Coronary artery (tissue), 2 donors: ENCODE data around the gene DLG2.

ENCODE experiments used
- DNase-seq: peaks from one replicate; pipeline ENCODE4 v3.0.0-alpha.2; 2017; ENCODE audit warnings: low spot score
- H3K27ac ChIP-seq, 2 donors: fragments of 200-600 bp; sonication (generic); one replicate each; pipeline ENCODE4 v1.5.1; 2016 to 2019
- H3K4me3 ChIP-seq: fragments of 200-600 bp; sonication (generic); 2 replicates; pipeline ENCODE4 v1.5.1; 2016; ENCODE audit warnings: mild to moderate bottlenecking, moderate library complexity
- TF ChIP-seq, protein P1 (sequence below): fragments of 200-600 bp; sonication (generic); IDR thresholded peaks from one replicate; pipeline ENCODE4 v1.5.1; 2019; ENCODE audit warnings: antibody characterized with exemption

Gene DLG2

GRCh38 chr11:84145616-84146185, 1481.4 kb downstream of the DLG2 start:
- TF ChIP-seq, protein P1, sequence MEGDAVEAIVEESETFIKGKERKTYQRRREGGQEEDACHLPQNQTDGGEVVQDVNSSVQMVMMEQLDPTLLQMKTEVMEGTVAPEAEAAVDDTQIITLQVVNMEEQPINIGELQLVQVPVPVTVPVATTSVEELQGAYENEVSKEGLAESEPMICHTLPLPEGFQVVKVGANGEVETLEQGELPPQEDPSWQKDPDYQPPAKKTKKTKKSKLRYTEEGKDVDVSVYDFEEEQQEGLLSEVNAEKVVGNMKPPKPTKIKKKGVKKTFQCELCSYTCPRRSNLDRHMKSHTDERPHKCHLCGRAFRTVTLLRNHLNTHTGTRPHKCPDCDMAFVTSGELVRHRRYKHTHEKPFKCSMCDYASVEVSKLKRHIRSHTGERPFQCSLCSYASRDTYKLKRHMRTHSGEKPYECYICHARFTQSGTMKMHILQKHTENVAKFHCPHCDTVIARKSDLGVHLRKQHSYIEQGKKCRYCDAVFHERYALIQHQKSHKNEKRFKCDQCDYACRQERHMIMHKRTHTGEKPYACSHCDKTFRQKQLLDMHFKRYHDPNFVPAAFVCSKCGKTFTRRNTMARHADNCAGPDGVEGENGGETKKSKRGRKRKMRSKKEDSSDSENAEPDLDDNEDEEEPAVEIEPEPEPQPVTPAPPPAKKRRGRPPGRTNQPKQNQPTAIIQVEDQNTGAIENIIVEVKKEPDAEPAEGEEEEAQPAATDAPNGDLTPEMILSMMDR, result no peak
- Histone ChIP-seq H3K27ac (no peak overlapping the region), H3K4me3 (no peak overlapping the region)
- no peak for DNase-seq

GRCh38 chr11:84144531-84144930, 1482.6 kb downstream of the DLG2 start:
- TF ChIP-seq, protein P1, result no peak
- Histone ChIP-seq H3K27ac (no peak overlapping the region), H3K4me3 (no peak overlapping the region)
- DNase-seq, result no peak

GRCh38 chr11:84142411-84142810, 1484.7 kb downstream of the DLG2 start:
- TF ChIP-seq, protein P1, result no peak

GRCh38 chr11:84140386-84141169, 1486.6 kb downstream of the DLG2 start:
- no peak overlapping the region for H3K4me3 ChIP-seq
- no peak for DNase-seq
- TF ChIP-seq, protein P1, result no peak
- H3K27ac ChIP-seq, result no peak overlapping the region

More at GRCh38 chr11:84142411-84142810, 1484.7 kb downstream of the DLG2 start:
- H3K27ac ChIP-seq, result no peak overlapping the region
- no peak for DNase-seq
- no peak overlapping the region for H3K4me3 ChIP-seq

- Histone ChIP-seq H3K4me3 (no peak overlapping the region), H3K27ac (no peak overlapping the region)
- TF ChIP-seq, protein P1, result no peak
- DNase-seq, result no peak
Observed at GRCh38 chr11:84137960-84138359, 1489.2 kb downstream of the DLG2 start.

- H3K4me3 ChIP-seq, result no peak overlapping the region
- TF ChIP-seq, protein P1, result no peak
- no peak overlapping the region for H3K27ac ChIP-seq
- no peak for DNase-seq
Observed at GRCh38 chr11:84137505-84137904, 1489.6 kb downstream of the DLG2 start.

- H3K27ac ChIP-seq, result no peak overlapping the region
- TF ChIP-seq, protein P1, result no peak
- H3K4me3 ChIP-seq, result no peak overlapping the region
- DNase-seq, result no peak
Observed at GRCh38 chr11:84136926-84137325, 1490.2 kb downstream of the DLG2 start.
